Effector memory CD4-positive, alpha-beta T cell (primary cell): ENCODE data around the gene HYDIN.
A peak's percentile ranks its signal among the peaks of the same experiment; 100 is the strongest.
"Not testable (repeated sequence)": the region's sequence is repeated elsewhere in the genome, so short reads cannot be mapped to it uniquely, and the experiment has no call there.

Experiments used
- DNase-seq, 3 donors: peaks; one replicate each; pipeline ENCODE4 v3.0.0-alpha.2; 2020
- H3K27ac ChIP-seq: 2 replicates; pipeline ENCODE4 v1.7.0; 2013; ENCODE audit warnings: mild to moderate bottlenecking, low read length, moderate library complexity; ENCODE audit not compliant: insufficient read depth, poor library complexity, severe bottlenecking
- H3K27me3 ChIP-seq: replicated peaks from 2 replicates; pipeline ENCODE4 v1.7.0; 2013; ENCODE audit warnings: mild to moderate bottlenecking, low read length; ENCODE audit not compliant: insufficient read depth, control insufficient read depth, poor library complexity, severe bottlenecking
- H3K36me3 ChIP-seq: 2 replicates; pipeline ENCODE4 v1.7.0; 2013; ENCODE audit warnings: mild to moderate bottlenecking, low read length, moderate library complexity; ENCODE audit not compliant: control insufficient read depth, insufficient read depth
- H3K4me1 ChIP-seq: 2 replicates; pipeline ENCODE4 v1.7.0; 2013; ENCODE audit warnings: low read length, mild to moderate bottlenecking; ENCODE audit not compliant: control insufficient read depth, insufficient read depth, poor library complexity, severe bottlenecking
- H3K4me3 ChIP-seq: 2 replicates; pipeline ENCODE4 v1.7.0; 2013; ENCODE audit warnings: low read length, low read depth, mild to moderate bottlenecking; ENCODE audit not compliant: insufficient read depth, poor library complexity, severe bottlenecking
- H3K9me3 ChIP-seq: 2 replicates; pipeline ENCODE4 v1.7.0; 2013; ENCODE audit warnings: mild to moderate bottlenecking, low read length, moderate library complexity; ENCODE audit not compliant: control insufficient read depth

HYDIN gene

DNA sequence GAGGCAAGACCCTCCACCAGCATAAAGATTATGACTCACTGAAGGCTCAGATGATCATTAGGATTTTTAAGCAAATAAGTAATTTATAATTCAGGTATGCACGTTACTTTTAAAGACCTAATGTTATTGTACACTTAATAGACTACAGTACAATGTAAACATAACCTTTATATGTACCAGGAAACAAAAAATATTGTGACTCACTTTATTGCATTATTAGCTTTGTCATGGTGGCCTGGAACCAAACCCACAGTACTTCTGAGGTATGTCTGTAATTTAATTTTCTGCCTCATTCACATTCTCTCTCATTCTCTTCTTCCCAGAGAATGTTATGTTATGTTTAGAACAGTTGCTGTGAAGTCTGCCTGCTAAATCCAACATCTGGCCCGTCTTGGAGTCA, 407.8 kb downstream of the HYDIN start:
- not testable (repeated sequence) for H3K27me3 ChIP-seq, H3K36me3 ChIP-seq, H3K27ac ChIP-seq, H3K9me3 ChIP-seq, H3K4me3 ChIP-seq, DNase-seq, H3K4me1 ChIP-seq

DNA sequence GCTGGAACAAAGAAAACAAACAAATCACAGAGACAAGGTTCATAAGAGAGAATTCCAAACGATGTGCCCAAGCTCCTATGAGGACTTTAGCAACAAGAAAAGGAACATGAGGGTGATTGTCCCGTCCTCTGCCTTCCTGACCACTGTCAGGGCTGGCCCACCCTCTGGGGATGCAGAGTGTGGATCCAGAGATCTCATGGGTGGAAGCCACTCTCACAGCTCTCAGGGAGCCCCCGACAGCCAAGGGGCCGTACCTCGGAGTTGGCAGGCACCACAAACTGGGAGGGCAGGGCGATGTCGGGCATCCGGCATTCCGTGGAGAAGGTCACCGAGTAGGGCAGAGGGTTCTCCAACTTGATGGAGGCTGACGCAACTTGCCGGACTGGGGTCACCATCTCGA, 412.4 kb downstream of the HYDIN start:
- H3K9me3 ChIP-seq, H3K4me3 ChIP-seq, H3K4me1 ChIP-seq, DNase-seq, H3K36me3 ChIP-seq, H3K27ac ChIP-seq, H3K27me3 ChIP-seq: not testable (repeated sequence)

- Histone ChIP-seq H3K27me3 (peaks cover 3% of the 10 kb centered on the region), H3K4me3 (no peak overlapping the region), H3K36me3 (no peaks in the 10 kb centered on the region), H3K4me1 (no peaks in the 10 kb centered on the region), H3K9me3 (no peaks in the 10 kb centered on the region), H3K27ac (no peak overlapping the region)
- no peak for DNase-seq
These were observed 421.0 kb downstream of the HYDIN start for GRCh38 chr16:70809392-70810060.

GRCh38 chr16:70808371-70808770, 422.2 kb downstream of the HYDIN start:
- peaks cover 3% of the 10 kb centered on the region for H3K27me3 ChIP-seq
- no peaks in the 10 kb centered on the region for H3K36me3 ChIP-seq
- no peak overlapping the region for H3K27ac ChIP-seq
- no peak for DNase-seq
- H3K9me3 ChIP-seq = no peaks in the 10 kb centered on the region
- H3K4me1 ChIP-seq = no peaks in the 10 kb centered on the region
- H3K4me3 ChIP-seq = no peak overlapping the region

- Histone ChIP-seq H3K4me3 (no peak overlapping the region), H3K27me3 (peaks cover 3% of the 10 kb centered on the region)
- no peak for DNase-seq
These were observed 424.7 kb downstream of the HYDIN start for GRCh38 chr16:70805787-70806186.

DNA sequence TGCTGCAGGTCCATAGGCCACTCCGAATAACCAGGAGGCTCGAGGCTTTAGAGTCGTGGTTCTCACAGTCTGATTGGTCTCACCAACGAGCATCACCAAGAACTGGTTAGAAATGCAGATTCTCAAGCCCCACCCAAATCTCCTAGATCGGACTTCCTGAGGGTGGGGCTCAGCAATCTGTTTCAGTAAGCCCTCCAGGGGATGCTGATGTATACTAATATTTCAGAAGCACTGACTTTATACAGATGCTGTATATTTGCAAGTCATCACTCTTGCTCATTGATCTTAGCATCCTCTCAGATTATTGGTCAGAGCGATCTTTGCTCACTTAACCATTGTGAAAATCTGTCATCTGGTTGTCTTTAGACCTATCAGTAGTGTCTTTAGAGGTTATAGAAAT, 425.1 kb downstream of the HYDIN start:
- no peak for DNase-seq
- Histone ChIP-seq H3K27ac (no peak overlapping the region), H3K36me3 (no peaks in the 10 kb centered on the region), H3K27me3 (peaks cover 3% of the 10 kb centered on the region), H3K9me3 (no peaks in the 10 kb centered on the region), H3K4me1 (peaks cover 3% of the 10 kb centered on the region), H3K4me3 (no peak overlapping the region)

More at GRCh38 chr16:70805787-70806186, 424.7 kb downstream of the HYDIN start:
- no peak overlapping the region for H3K27ac ChIP-seq
- H3K4me1 ChIP-seq = no peaks in the 10 kb centered on the region
- H3K9me3 ChIP-seq = no peaks in the 10 kb centered on the region
- H3K36me3 ChIP-seq = no peaks in the 10 kb centered on the region

GRCh38 chr16:70804734-70805169, 425.8 kb downstream of the HYDIN start:
- Histone ChIP-seq H3K27me3 (peaks cover 3% of the 10 kb centered on the region), H3K4me1 (peaks cover 5% of the 10 kb centered on the region), H3K4me3 (no peak overlapping the region), H3K27ac (no peak overlapping the region), H3K9me3 (no peaks in the 10 kb centered on the region), H3K36me3 (no peaks in the 10 kb centered on the region)
- DNase-seq = no peak

DNA sequence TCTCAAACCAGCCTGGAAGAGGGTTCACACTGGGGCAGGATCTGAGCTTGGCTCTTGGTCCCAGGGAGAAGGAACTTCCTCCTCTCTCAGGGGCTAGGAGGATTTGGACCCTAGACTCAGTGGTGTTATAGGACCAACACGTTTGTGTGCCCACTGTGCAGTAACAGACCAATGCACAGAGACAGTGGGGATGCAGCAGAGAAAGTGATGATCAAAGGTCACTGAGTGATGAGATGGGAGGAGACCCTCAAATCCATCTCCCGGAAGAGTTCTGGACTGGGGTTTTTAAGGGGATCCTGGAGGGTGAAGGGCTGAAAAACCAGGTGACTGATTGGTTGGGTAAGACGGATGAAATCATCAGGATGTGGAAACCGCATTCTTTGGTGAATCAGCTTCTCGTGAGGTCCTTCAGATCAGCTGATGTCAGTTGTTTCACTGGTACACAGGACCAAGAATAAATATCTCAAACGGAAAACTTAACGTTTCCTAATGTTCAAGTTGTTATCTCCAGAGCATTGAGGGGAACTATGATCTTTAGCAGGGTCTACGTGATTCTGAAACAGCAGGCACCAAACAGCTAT, 426.3 kb downstream of the HYDIN start:
- H3K27ac ChIP-seq = no peak overlapping the region
- H3K36me3 ChIP-seq = no peaks in the 10 kb centered on the region
- no peaks in the 10 kb centered on the region for H3K9me3 ChIP-seq
- H3K27me3 ChIP-seq = peaks cover 3% of the 10 kb centered on the region
- H3K4me3 ChIP-seq = no peak overlapping the region
- peaks cover 5% of the 10 kb centered on the region for H3K4me1 ChIP-seq
- no peak for DNase-seq

DNA sequence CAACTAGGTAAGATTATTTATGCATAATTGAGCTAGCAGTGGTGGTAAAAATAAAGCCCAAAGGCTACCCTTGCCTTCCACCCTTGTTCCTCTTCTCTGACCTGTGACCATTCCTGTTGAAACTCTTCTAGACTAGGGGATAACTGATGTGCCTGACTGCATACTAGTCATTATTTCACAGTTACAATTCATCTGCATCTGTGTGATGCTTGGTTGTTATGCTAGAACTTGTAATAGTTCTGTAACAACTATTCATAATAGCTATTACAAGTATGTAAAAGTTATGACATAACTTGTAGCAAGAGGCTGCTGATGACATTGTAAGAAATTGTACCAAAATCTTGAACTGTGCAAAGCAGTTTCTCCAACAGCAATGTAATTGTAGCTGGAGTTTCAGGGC, 427.2 kb downstream of the HYDIN start:
- H3K36me3 ChIP-seq = no peaks in the 10 kb centered on the region
- no peak for DNase-seq
- H3K4me1 ChIP-seq = peaks cover 5% of the 10 kb centered on the region
- H3K9me3 ChIP-seq = no peaks in the 10 kb centered on the region
- peaks cover 3% of the 10 kb centered on the region for H3K27me3 ChIP-seq
- H3K27ac ChIP-seq = no peak overlapping the region
- no peak overlapping the region for H3K4me3 ChIP-seq

- Histone ChIP-seq H3K4me1 (peaks cover 5% of the 10 kb centered on the region), H3K4me3 (peak overlapping the region; percentile 93), H3K27ac (no peak overlapping the region), H3K36me3 (no peaks in the 10 kb centered on the region), H3K27me3 (no peaks in the 10 kb centered on the region), H3K9me3 (no peaks in the 10 kb centered on the region)
- DNase-seq = no peak
These were observed 428.9 kb downstream of the HYDIN start for GRCh38 chr16:70801611-70802010.
